ENCODE results near the gene IGSF21.

Gene IGSF21

GRCh38 chr1:18241891-18242290 is 134.3 kb downstream of the IGSF21 start:
- H3K4me3 ChIP-seq (replicated peaks; ENCODE audit: low read depth, low read length), result no peak overlapping the region
- no peak for TF ChIP-seq CTCF (IDR thresholded peaks at IDR 0.05; ENCODE audit: low read depth, low read length, missing control alignments)
- no peak for DNase-seq (ENCODE audit: extremely low read depth, low read depth)

GRCh38 chr1:18243503-18244175 is 136.0 kb downstream of the IGSF21 start:
- no peak for DNase-seq (ENCODE audit: extremely low read depth, low read depth)
- TF ChIP-seq CTCF (IDR thresholded peaks at IDR 0.05; ENCODE audit: low read depth, low read length, missing control alignments), result no peak

GRCh38 chr1:18244762-18245161 is 137.2 kb downstream of the IGSF21 start:
- no peak for DNase-seq (ENCODE audit: extremely low read depth, low read depth)
- H3K4me3 ChIP-seq (replicated peaks; ENCODE audit: low read depth, low read length), result no peak overlapping the region
- TF ChIP-seq CTCF (IDR thresholded peaks at IDR 0.05; ENCODE audit: low read depth, low read length, missing control alignments), result no peak

More at GRCh38 chr1:18243503-18244175, 136.0 kb downstream of the IGSF21 start:
- H3K4me3 ChIP-seq (replicated peaks; ENCODE audit: low read depth, low read length), result no peak overlapping the region

GRCh38 chr1:18245647-18246046 is 138.0 kb downstream of the IGSF21 start:
- no peak for TF ChIP-seq CTCF (IDR thresholded peaks at IDR 0.05; ENCODE audit: low read depth, low read length, missing control alignments)
- no peak for DNase-seq (ENCODE audit: extremely low read depth, low read depth)
- no peak overlapping the region for H3K4me3 ChIP-seq (replicated peaks; ENCODE audit: low read depth, low read length)

- TF ChIP-seq CTCF (IDR thresholded peaks at IDR 0.05; ENCODE audit: low read depth, low read length, missing control alignments), result no peak
- no peak overlapping the region for H3K4me3 ChIP-seq (replicated peaks; ENCODE audit: low read depth, low read length)
- DNase-seq (ENCODE audit: extremely low read depth, low read depth), result no peak
Observed at GRCh38 chr1:18246543-18246942, 138.9 kb downstream of the IGSF21 start.

- no peak for TF ChIP-seq CTCF (IDR thresholded peaks at IDR 0.05; ENCODE audit: low read depth, low read length, missing control alignments)
- DNase-seq (ENCODE audit: extremely low read depth, low read depth), result no peak
- H3K4me3 ChIP-seq (replicated peaks; ENCODE audit: low read depth, low read length), result no peak overlapping the region
Observed at GRCh38 chr1:18247151-18247550, 139.6 kb downstream of the IGSF21 start.

GRCh38 chr1:18249631-18250030 is 142.0 kb downstream of the IGSF21 start:
- H3K4me3 ChIP-seq (replicated peaks; ENCODE audit: low read depth, low read length), result no peak overlapping the region
- no peak for DNase-seq (ENCODE audit: extremely low read depth, low read depth)
- TF ChIP-seq CTCF (IDR thresholded peaks at IDR 0.05; ENCODE audit: low read depth, low read length, missing control alignments), result no peak

Data from HFF-Myc (cell line).